ENCODE results near the gene IFI27L2.
A peak's percentile ranks its signal among the peaks of the same experiment; 100 is the strongest.

IFI27L2 gene

GRCh38 chr14:94129111-94129757 is at the start of gene IFI27L2:
IFI27L2 (minus strand) TSS chr14:94129604; CDS start chr14:94129564, 40 bp downstream.
- no peak for DNase-seq (ENCODE audit: low read depth)

GRCh38 chr14:94177806-94178205 is 48.4 kb upstream of the IFI27L2 start:
- no peak for DNase-seq (ENCODE audit: low read depth)
- H3K4me3 ChIP-seq (ENCODE audit: low read depth, low read length) = no peak overlapping the region
- TF ChIP-seq CTCF (IDR thresholded peaks at IDR 0.05; ENCODE audit: control insufficient read depth, extremely low read depth, insufficient read depth) = no peak

More at GRCh38 chr14:94129111-94129757, at the start of gene IFI27L2:
- peak; percentile 20; the same call in 1 of the 2 replicates for TF ChIP-seq CTCF (IDR thresholded peaks at IDR 0.05; ENCODE audit: control insufficient read depth, extremely low read depth, insufficient read depth)
- peak within 1 kb of the TSS; percentile 37; the same call in 1 of the 2 replicates for H3K4me3 ChIP-seq (ENCODE audit: low read depth, low read length)

- H3K4me3 ChIP-seq (ENCODE audit: low read depth, low read length) = no peak overlapping the region
These were observed 47.4 kb upstream of the IFI27L2 start for GRCh38 chr14:94176808-94177207.

GRCh38 chr14:94175747-94176146 is 46.3 kb upstream of the IFI27L2 start:
- TF ChIP-seq CTCF (IDR thresholded peaks at IDR 0.05; ENCODE audit: control insufficient read depth, extremely low read depth, insufficient read depth) = no peak
- H3K4me3 ChIP-seq (ENCODE audit: low read depth, low read length) = no peak overlapping the region
- DNase-seq (ENCODE audit: low read depth) = no peak

More at GRCh38 chr14:94176808-94177207, 47.4 kb upstream of the IFI27L2 start:
- no peak for TF ChIP-seq CTCF (IDR thresholded peaks at IDR 0.05; ENCODE audit: control insufficient read depth, extremely low read depth, insufficient read depth)
- no peak for DNase-seq (ENCODE audit: low read depth)

- DNase-seq (ENCODE audit: low read depth) = no peak
- TF ChIP-seq CTCF (IDR thresholded peaks at IDR 0.05; ENCODE audit: control insufficient read depth, extremely low read depth, insufficient read depth) = no peak
- peak overlapping the region; percentile 50; the same call in 1 of the 2 replicates for H3K4me3 ChIP-seq (ENCODE audit: low read depth, low read length)
These were observed 45.8 kb upstream of the IFI27L2 start for GRCh38 chr14:94175011-94175745.

- H3K4me3 ChIP-seq (ENCODE audit: low read depth, low read length) = peak overlapping the region; percentile 50
- TF ChIP-seq CTCF (IDR thresholded peaks at IDR 0.05; ENCODE audit: control insufficient read depth, extremely low read depth, insufficient read depth) = no peak
- DNase-seq (ENCODE audit: low read depth) = no peak
These were observed 45.2 kb upstream of the IFI27L2 start for GRCh38 chr14:94174604-94175010.
